K562 (cell line): ENCODE data around the gene RBM28. TPM values are rescaled to one million over a fixed set of nuclear protein-coding genes. Genes with fewer than 3 reads are reported as not detected.

Experiments used
- ATAC-seq: fragments of 200-7000 bp; cut with Tn5 transposase; 3 replicates; pipeline ENCODE4 v1.9.1; 2020; ENCODE audit warnings: moderate library complexity
- BruUV-seq: library from RNA; stranded (reverse); fragments of 400-500 nt; replicated peaks from 2 replicates; lab custom pipeline; 2021; lab: Mats Ljungman, UMichigan
- CTCF ChIA-PET: fragments of 300-600 bp; formaldehyde crosslinking; extraction: SDS; loops from one replicate; lab custom pipeline; 2021; ENCODE audit warnings: low intra/inter-chr PET ratio; lab: Yijun Ruan, JAX
- POLR2A ChIA-PET: fragments of 300-600, 350-650 bp; sonication (Branson Sonifier 250); formaldehyde crosslinking; extraction: SDS; loops from one replicate; lab custom pipeline; 2021; ENCODE audit warnings: antibody characterized with exemption, inconsistent platforms; lab: Yijun Ruan, JAX
- DNase-seq, 4 experiments: peaks; one replicate each; pipeline versions ENCODE4 v3.0.0 to v3.0.0-alpha.2; 2011 to 2018; ENCODE audit warnings: low spot score in 3 of 4, mixed read lengths in 3 of 4; ENCODE audit errors: extremely low read depth in 1 of 4
- FAIRE-seq: peaks from 2 replicates; lab custom pipeline; 2011; peaks lifted over from hg19 to GRCh38; lab: Jason Lieb, UNC
- H2AFZ ChIP-seq: 2 replicates; pipeline ENCODE4 v1.6.0; 2011; ENCODE audit warnings: low read depth, low read length, control low read depth, inconsistent platforms
- H3K27ac ChIP-seq: fragments of 200-600 bp; 3 replicates; pipeline ENCODE4 v1.8.0; 2011; ENCODE audit warnings: low read depth, mild to moderate bottlenecking, control low read depth, inconsistent platforms, low read length, moderate library complexity, mixed read lengths; ENCODE audit errors: extremely low read depth
- H3K27me3 ChIP-seq, 2 experiments: fragments of 300-600 bp in 1 of 2; 2 replicates in 1 of 2; 3 replicates in 1 of 2; pipeline versions ENCODE4 v1.6.0 to v1.8.0; 2011; ENCODE audit warnings: inconsistent platforms in 2 of 2, low read length in 2 of 2, mild to moderate bottlenecking in 1 of 2, mixed read lengths in 1 of 2, moderate library complexity in 1 of 2; ENCODE audit not compliant: control insufficient read depth in 2 of 2, insufficient read depth in 2 of 2
- H3K36me3 ChIP-seq: fragments of 300-600 bp; 3 replicates; pipeline ENCODE4 v1.8.0; 2011; ENCODE audit warnings: mild to moderate bottlenecking, low read length, inconsistent platforms; ENCODE audit not compliant: control insufficient read depth, insufficient read depth
- H3K4me1 ChIP-seq, 2 experiments: fragments of 200-600 bp in 1 of 2; replicated peaks in 1 of 2; 2 replicates in 1 of 2; 3 replicates in 1 of 2; pipeline versions ENCODE4 v1.5.1 to v1.8.0; 2011; ENCODE audit warnings: inconsistent platforms in 2 of 2, low read length in 2 of 2, mild to moderate bottlenecking in 1 of 2, mixed read lengths in 1 of 2, moderate library complexity in 1 of 2; ENCODE audit not compliant: control insufficient read depth in 2 of 2, insufficient read depth in 2 of 2
- H3K4me2 ChIP-seq: 2 replicates; pipeline ENCODE4 v1.6.1; 2011; ENCODE audit warnings: low read length, control low read depth, inconsistent platforms, mixed read lengths; ENCODE audit not compliant: insufficient read depth
- H3K4me3 ChIP-seq: fragments of 200-600 bp; sonication (generic), shearing (Covaris generic); 2 replicates; pipeline ENCODE4 v1.5.1; 2016; ENCODE audit warnings: control low read depth, inconsistent platforms
- H3K79me2 ChIP-seq: fragments of 200-600 bp; 3 replicates; pipeline ENCODE4 v1.8.0; 2011; ENCODE audit warnings: low read length, inconsistent platforms; ENCODE audit not compliant: control insufficient read depth, insufficient read depth
- H3K9ac ChIP-seq, 2 experiments: 2 replicates each; pipeline versions ENCODE4 v1.6.0 to v1.6.1; 2011; ENCODE audit warnings: low read depth in 2 of 2, low read length in 2 of 2, control low read depth in 1 of 2, inconsistent platforms in 1 of 2, mild to moderate bottlenecking in 1 of 2, mixed read lengths in 1 of 2; ENCODE audit not compliant: insufficient read depth in 1 of 2
- H3K9me1 ChIP-seq: one replicate; pipeline ENCODE4 v1.6.0; 2011; ENCODE audit warnings: inconsistent platforms, mild to moderate bottlenecking, low read length, moderate library complexity; ENCODE audit not compliant: control insufficient read depth, insufficient read depth
- H3K9me3 ChIP-seq: replicated peaks from 2 replicates; pipeline ENCODE4 v1.5.1; 2011; ENCODE audit warnings: low read depth, low read length, inconsistent platforms; ENCODE audit not compliant: control insufficient read depth, insufficient read depth
- H4K20me1 ChIP-seq: replicated peaks from 2 replicates; pipeline ENCODE4 v1.6.1; 2011; ENCODE audit warnings: low read length, inconsistent platforms, mixed read lengths; ENCODE audit not compliant: control insufficient read depth, insufficient read depth
- ESRRB ChIP-seq: fragments of 250-450 bp; sonication (Bioruptor Pico); IDR thresholded peaks from 2 replicates; pipeline ENCODE4 v1.5.0; 2020; ENCODE audit warnings: mild to moderate bottlenecking, moderate library complexity, borderline replicate concordance
- HIVEP1 ChIP-seq: fragments of 250-450 bp; sonication (Bioruptor Pico); IDR thresholded peaks from 2 replicates; pipeline ENCODE4 v1.4.0; 2020; ENCODE audit warnings: mild to moderate bottlenecking
- PRDM10 ChIP-seq: fragments of 450-650 bp; IDR thresholded peaks from 2 replicates; pipeline ENCODE4 v1.6.1; 2018; ENCODE audit not compliant: partially characterized antibody
- RFX7 ChIP-seq: fragments of 250-450 bp; sonication (Bioruptor Pico); IDR thresholded peaks from 2 replicates; pipeline ENCODE4 v1.5.1; 2021; ENCODE audit warnings: mild to moderate bottlenecking
- TAF7 ChIP-seq: fragments of 450-650 bp; IDR thresholded peaks from 2 replicates; pipeline ENCODE4 v1.6.1; 2016; ENCODE audit warnings: missing genetic modification characterization, missing compliant biosample characterization
- ZKSCAN3 ChIP-seq: fragments of 250-450 bp; sonication (Bioruptor Pico); IDR thresholded peaks from 2 replicates; pipeline ENCODE4 v1.4.0; 2020
- WGBS: fragments of 100-300 bp; shearing (Covaris generic); methylation state at CpG from one replicate; pipeline ENCODE4 v1.1.6; 2016; ENCODE audit warnings: low coverage, mixed read lengths; ENCODE audit not compliant: insufficient coverage; ENCODE audit errors: missing lambda C conversion rate; 5-methylcytosine and 5-hydroxymethylcytosine counted together
- in situ Hi-C: fragments of 300-500 bp; cut with MboI; formaldehyde crosslinking; loops from 4 replicates; pipeline ENCODE4 v1.15.0; 2018; ENCODE audit warnings: inconsistent platforms, mixed read lengths
- intact Hi-C: fragments of 100-400 bp; cut with micrococcal nuclease; formaldehyde crosslinking; loops from 2 replicates; pipeline ENCODE4 v1.14.2; 2022
- polyA plus RNA-seq, 8 experiments: library from polyadenylated mRNA; depleted of rRNA in 4 of 8; stranded (reverse) in 5 of 8; unstranded in 3 of 8; fragments of >200 nt; fragmentation: Nextera tagmentation in 2 of 8; fragmentation: Illumina TruSeq in 1 of 8; extraction: Ambion mirVana in 2 of 8; extraction: Trizol in 1 of 8; gene quantifications; 2 replicates each; pipeline versions ENCODE4 v1.2.1 to v1.2.3, GENCODE V29; 2011 to 2014; ENCODE audit warnings: inconsistent platforms in 1 of 8, missing spikeins in 1 of 8
- total RNA-seq, 7 experiments: library from RNA; depleted of rRNA in 6 of 7; stranded (reverse); fragments of >200 nt in 6 of 7; fragmentation: Illumina TruSeq in 2 of 7; extraction: Trizol in 2 of 7; gene quantifications; 2 replicates each; pipeline versions ENCODE4 v1.2.1 to v1.2.3, GENCODE V29; 2011 to 2021; ENCODE audit warnings: low replicate concordance in 1 of 7

RBM28 gene
- total and polyA plus RNA-seq, 9 of the 15 experiments (the other 6 are each of a cell fraction or from before 2014, with no cell fraction given), result 65.8 to 213 (median 138) TPM

- Histone ChIP-seq H4K20me1 (no peaks in the 10 kb centered on the region), H3K9ac (no peak overlapping the region), H3K79me2 (no peaks in the 10 kb centered on the region), H3K27ac (no peak overlapping the region), H3K4me2 (no peak overlapping the region), H3K4me1 (peaks cover 0 to 2% of the 10 kb centered on the region in 2 experiments; a peak in 2 of 5 replicates), H3K9me1 (no peaks in the 10 kb centered on the region), H3K27me3 (peaks cover 13 to 58% of the 10 kb centered on the region in 2 experiments; a peak in 4 of 5 replicates), H2AFZ (no peak overlapping the region), H3K36me3 (no peaks in the 10 kb centered on the region), H3K4me3 (no peak overlapping the region), H3K9me3 (no peaks in the 10 kb centered on the region)
- ATAC-seq (no peak), DNase-seq (no peak), FAIRE-seq (no peak)
- intact Hi-C loops (no loop called here), in situ Hi-C loops (no loop called here)
- TF ChIP-seq PRDM10, result no peak
- TF ChIP-seq ZKSCAN3 (CRISPR knock-in tag), result no peak
- no peak for TF ChIP-seq HIVEP1
- no peak for TF ChIP-seq ESRRB
- TF ChIP-seq TAF7 (tag), result no peak
- no peak for TF ChIP-seq RFX7 (CRISPR knock-in tag)
- WGBS, result 0% methylated on average over 5 of the region's 5 CpGs
- POLR2A ChIA-PET, result interaction anchor here (0.6 to 0.9 kb wide), 2 partner anchors 9 to 95 kb away, joined by 3 to 4 read pairs; no protein-coding TSS in a partner anchor
- CTCF ChIA-PET, result no interaction called here
- BruUV-seq, result no TSS peak
These were observed 89.2 kb downstream of the RBM28 start for GRCh38 chr7:128254470-128254869.
